Urinary bladder (tissue), 4 donors: ENCODE data around the gene EBPL. TPM values are rescaled to one million over a fixed set of nuclear protein-coding genes. Genes with fewer than 3 reads are reported as not detected.

Experiments
- DNase-seq: peaks from one replicate; pipeline ENCODE4 v3.0.0-alpha.2; 2015; ENCODE audit errors: extremely low spot score
- H3K27ac ChIP-seq: one replicate; pipeline ENCODE4 v1.5.1; 2013; ENCODE audit warnings: low read depth, mild to moderate bottlenecking, moderate library complexity
- H3K36me3 ChIP-seq: one replicate; pipeline ENCODE4 v1.6.1; 2013; ENCODE audit warnings: mild to moderate bottlenecking, moderate library complexity; ENCODE audit not compliant: insufficient read depth
- H3K4me1 ChIP-seq: one replicate; pipeline ENCODE4 v1.6.1; 2013; ENCODE audit warnings: mild to moderate bottlenecking, moderate library complexity; ENCODE audit not compliant: insufficient read depth
- H3K4me3 ChIP-seq: one replicate; pipeline ENCODE4 v1.5.1; 2013; ENCODE audit warnings: low read depth, low read length
- WGBS: extraction: QIAGEN DNeasy Blood & Tissue Kit; methylation state at CpG from one replicate; pipeline ENCODE4 v1.1.7; 2013; 5-methylcytosine and 5-hydroxymethylcytosine counted together
- polyA plus RNA-seq: library from polyadenylated mRNA; stranded (reverse); fragments of 200-250 nt; gene quantifications from one replicate; pipeline ENCODE4 v1.2.3, GENCODE V29; 2013
- total RNA-seq: library from RNA; depleted of rRNA; stranded (reverse); fragments of >200 nt; gene quantifications from one replicate; pipeline ENCODE4 v1.2.3, GENCODE V29; 2014
- donor health status: healthy with polysubstance abuse.
- donor health status: healthy.

EBPL gene
- total and polyA plus RNA-seq, 2 donors, result 38.2 to 54.5 TPM

GRCh38 chr13:49635599-49636433 lies 55.5 kb downstream of the EBPL start:
- H3K4me3 ChIP-seq, result peak overlapping the region; percentile 13
- WGBS, result 50% methylated on average over 10 of the region's 10 CpGs
- peak; percentile 11 for DNase-seq

GRCh38 chr13:49633710-49634109 lies 57.6 kb downstream of the EBPL start:
- Histone ChIP-seq H3K27ac (no peak overlapping the region), H3K4me1 (no peaks in the 10 kb centered on the region), H3K4me3 (no peak overlapping the region), H3K36me3 (no peaks in the 10 kb centered on the region)
- no peak for DNase-seq
- 82% methylated on average over 4 of the region's 4 CpGs for WGBS

More at GRCh38 chr13:49635599-49636433, 55.5 kb downstream of the EBPL start:
- Histone ChIP-seq H3K36me3 (no peaks in the 10 kb centered on the region), H3K27ac (no peak overlapping the region), H3K4me1 (no peaks in the 10 kb centered on the region)

- 89% methylated on average over 5 of the region's 5 CpGs for WGBS
- no peaks in the 10 kb centered on the region for H3K36me3 ChIP-seq
- no peak overlapping the region for H3K4me3 ChIP-seq
- no peak for DNase-seq
- H3K4me1 ChIP-seq, result no peaks in the 10 kb centered on the region
- no peak overlapping the region for H3K27ac ChIP-seq
Measured at GRCh38 chr13:49632156-49632555, 59.1 kb downstream of the EBPL start.

GRCh38 chr13:49630580-49630979 lies 60.7 kb downstream of the EBPL start:
- Histone ChIP-seq H3K4me1 (no peaks in the 10 kb centered on the region), H3K27ac (no peak overlapping the region), H3K36me3 (no peaks in the 10 kb centered on the region), H3K4me3 (no peak overlapping the region)
- no peak for DNase-seq
- 90% methylated on average over 16 of the region's 16 CpGs for WGBS

DNA sequence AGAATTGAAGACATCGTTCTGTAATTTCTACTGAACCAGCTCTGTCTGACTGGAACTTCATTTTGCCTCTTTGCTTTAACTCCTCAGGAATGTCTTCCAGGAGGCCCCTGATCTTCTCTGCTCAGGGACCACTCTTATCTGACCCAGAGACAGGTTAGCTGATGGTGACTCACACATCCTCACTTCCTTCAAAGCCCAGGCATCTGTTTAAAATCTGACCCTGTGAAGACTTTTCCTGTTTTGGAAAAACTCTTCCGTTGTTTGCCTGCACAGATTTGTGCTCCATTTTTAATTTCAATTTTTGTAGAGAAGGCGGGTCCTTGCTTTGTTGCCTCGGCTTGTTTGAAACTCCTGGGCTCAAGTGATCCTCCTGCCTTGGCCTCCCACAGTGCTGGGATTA lies 61.3 kb downstream of the EBPL start:
- Histone ChIP-seq H3K27ac (no peak overlapping the region), H3K4me3 (no peak overlapping the region), H3K4me1 (no peaks in the 10 kb centered on the region), H3K36me3 (no peaks in the 10 kb centered on the region)
- DNase-seq, result no peak
- WGBS, result 82% methylated on average over 4 of the region's 4 CpGs

DNA sequence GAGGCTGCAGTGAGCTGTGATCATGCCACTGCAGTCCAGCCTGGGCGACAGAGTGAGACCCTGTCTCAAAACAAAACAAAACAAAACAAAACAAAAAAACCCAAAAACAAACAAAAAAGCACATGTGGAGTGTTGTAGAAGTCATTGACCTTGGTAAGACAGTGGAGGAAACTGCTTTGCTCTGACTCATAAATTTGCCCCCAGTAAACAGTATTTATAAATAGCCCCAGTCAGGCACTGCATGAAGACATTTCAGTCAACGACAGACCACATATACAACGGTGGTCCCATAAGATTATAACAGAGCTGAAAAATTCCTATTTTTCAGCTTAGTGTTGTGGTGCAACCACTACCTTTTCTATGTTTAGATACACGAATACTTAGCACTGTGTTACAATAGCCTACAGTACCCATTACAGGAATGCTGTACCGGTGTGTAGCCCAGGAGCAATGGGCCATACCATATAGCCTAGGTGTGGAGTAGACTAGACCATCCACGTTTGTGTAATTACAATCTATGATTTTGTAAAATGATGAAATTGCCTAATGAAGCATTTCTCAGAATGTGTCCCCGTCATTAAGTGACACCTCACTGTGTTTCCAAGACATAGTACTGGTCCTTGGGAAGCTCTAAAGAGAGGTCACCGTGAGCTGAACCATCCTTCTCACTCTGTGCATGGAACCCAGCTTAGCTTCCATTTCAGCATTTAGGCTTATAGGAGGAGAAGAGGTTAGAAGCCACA lies 61.9 kb downstream of the EBPL start:
- no peaks in the 10 kb centered on the region for H3K36me3 ChIP-seq
- H3K4me1 ChIP-seq, result no peaks in the 10 kb centered on the region
- H3K27ac ChIP-seq, result no peak overlapping the region
- no peak for DNase-seq
- 81% methylated on average over 8 of the region's 8 CpGs for WGBS
- H3K4me3 ChIP-seq, result no peak overlapping the region

GRCh38 chr13:49627831-49628652 lies 63.2 kb downstream of the EBPL start, which contains the start of gene ARL11:
Gene ARL11, plus strand, starts transcription at chr13:49628507. Its CDS starts 1,941 bp downstream, at chr13:49630448.
- no peak within 1 kb of the TSS for H3K4me3 ChIP-seq
- 51% methylated on average over 17 of the region's 17 CpGs for WGBS
- no peak within 1 kb of the TSS for H3K27ac ChIP-seq
- no peak for DNase-seq
- no peaks in the 10 kb centered on the region for H3K36me3 ChIP-seq
- no peaks in the 10 kb centered on the region for H3K4me1 ChIP-seq

- no peaks in the 10 kb centered on the region for H3K4me1 ChIP-seq
- no peak overlapping the region for H3K4me3 ChIP-seq
- no peak overlapping the region for H3K27ac ChIP-seq
- whole genome bisulfite sequencing, result 62% methylated on average over 12 of the region's 12 CpGs
- no peaks in the 10 kb centered on the region for H3K36me3 ChIP-seq
- DNase-seq, result no peak
Measured at GRCh38 chr13:49625392-49626079, 65.8 kb downstream of the EBPL start.

- Histone ChIP-seq H3K27ac (no peak overlapping the region), H3K4me3 (no peak overlapping the region), H3K4me1 (no peaks in the 10 kb centered on the region), H3K36me3 (no peaks in the 10 kb centered on the region)
- 88% methylated on average over 6 of the region's 6 CpGs for WGBS
- no peak for DNase-seq
Measured at GRCh38 chr13:49624229-49624628, 67.1 kb downstream of the EBPL start.

- WGBS, result 56% methylated on average over 11 of the region's 11 CpGs
- DNase-seq, result no peak
- Histone ChIP-seq H3K4me1 (no peaks in the 10 kb centered on the region), H3K4me3 (no peak overlapping the region), H3K36me3 (no peaks in the 10 kb centered on the region), H3K27ac (no peak overlapping the region)
Measured at GRCh38 chr13:49622174-49622946, 68.9 kb downstream of the EBPL start.

- Histone ChIP-seq H3K4me1 (no peaks in the 10 kb centered on the region), H3K4me3 (no peak overlapping the region), H3K36me3 (no peaks in the 10 kb centered on the region), H3K27ac (no peak overlapping the region)
- no peak for DNase-seq
- 66% methylated on average over 22 of the region's 22 CpGs for WGBS
Measured at GRCh38 chr13:49620170-49620621, 71.1 kb downstream of the EBPL start.

DNA sequence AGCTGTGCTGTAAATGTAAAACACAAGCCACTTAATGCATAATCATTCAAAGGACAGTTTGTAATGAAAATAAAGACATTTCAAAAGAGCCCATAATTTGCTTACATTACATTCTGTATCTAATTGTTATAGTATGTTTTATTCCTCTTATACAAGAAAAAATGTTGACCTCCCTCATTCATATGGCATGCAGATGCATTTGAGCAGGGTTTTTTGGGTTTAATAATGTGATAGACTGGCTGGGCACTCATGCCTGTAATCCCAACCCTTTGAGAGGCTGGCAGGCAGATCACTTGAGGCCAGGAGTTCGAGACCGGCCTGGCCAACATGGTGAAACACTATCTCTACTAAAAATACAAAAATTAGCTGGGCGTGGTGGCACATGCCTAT lies 74.6 kb downstream of the EBPL start:
- no peak overlapping the region for H3K4me3 ChIP-seq
- no peak for DNase-seq
- WGBS, result 89% methylated on average over 3 of the region's 3 CpGs
- no peaks in the 10 kb centered on the region for H3K4me1 ChIP-seq
- H3K27ac ChIP-seq, result no peak overlapping the region
- no peaks in the 10 kb centered on the region for H3K36me3 ChIP-seq
